ENCODE measurements around the gene IMMP1L. TPM values are rescaled to one million over a fixed set of nuclear protein-coding genes. Genes with fewer than 3 reads are reported as not detected.

Gene IMMP1L
- polyA plus RNA-seq, 1 donor (not counting 4 experiments of a cell fraction or from before 2014, with no cell fraction given), result 39.8 TPM

- dilution Hi-C loops (cut with MboI; ENCODE audit: extremely low pct_ligation_motif_present, low sequenced_read_pairs), result no loop called here
- H3K36me3 ChIP-seq (ENCODE audit: control insufficient read depth in 2 of 2, extremely low read depth in 1 of 2, insufficient read depth in 2 of 2, low read length in 2 of 2), result peaks cover 0 to 2% of the 10 kb centered on the region in 2 experiments
- FAIRE-seq, result no peak
Observed at GRCh38 chr11:31419669-31420068, 89.8 kb downstream of the IMMP1L start.

GRCh38 chr11:31419138-31419537 is 90.3 kb downstream of the IMMP1L start:
- H3K9ac ChIP-seq (ENCODE audit: control insufficient read depth, extremely low read depth, insufficient read depth, low read length), result no peak overlapping the region
- no peak overlapping the region for H3K4me2 ChIP-seq (ENCODE audit: control insufficient read depth, extremely low read depth, insufficient read depth, low read depth, low read length)
- dilution Hi-C loops (cut with MboI; ENCODE audit: extremely low pct_ligation_motif_present, low sequenced_read_pairs), result no loop called here
- H3K9me1 ChIP-seq (ENCODE audit: control insufficient read depth, extremely low read depth, insufficient read depth, low read length), result no peaks in the 10 kb centered on the region
- no peak overlapping the region for H2AFZ ChIP-seq (ENCODE audit: control insufficient read depth, low read length)
- peaks cover 0 to 2% of the 10 kb centered on the region in 2 experiments for H3K36me3 ChIP-seq (ENCODE audit: control insufficient read depth in 2 of 2, extremely low read depth in 1 of 2, insufficient read depth in 2 of 2, low read length in 2 of 2)
- no peaks in the 10 kb centered on the region for H3K9me3 ChIP-seq (ENCODE audit: control insufficient read depth, low read depth, low read length)
- H3K4me1 ChIP-seq (ENCODE audit: control insufficient read depth, extremely low read depth, insufficient read depth, low read length), result no peaks in the 10 kb centered on the region
- no peak overlapping the region for H3K27ac ChIP-seq (ENCODE audit: control insufficient read depth, insufficient read depth, low read length)
- FAIRE-seq (no peak), DNase-seq (ENCODE audit: low read depth, low spot score) (no peak)
- no peak for TF ChIP-seq EZH2 (IDR thresholded peaks at IDR 0.05; ENCODE audit: low read length)
- no peak for TF ChIP-seq CTCF (optimal IDR thresholded peaks at IDR 0.05 in 1 of 3, IDR thresholded peaks at IDR 0.05 in 1 of 3, conservative IDR thresholded peaks at IDR 0.05 in 1 of 3; ENCODE audit: extremely low read depth in 1 of 3, insufficient read depth in 2 of 3, low read length in 3 of 3)
- H4K20me1 ChIP-seq (ENCODE audit: control insufficient read depth, extremely low read depth, insufficient read depth, low read length), result no peaks in the 10 kb centered on the region
- H3K4me3 ChIP-seq (ENCODE audit: control insufficient read depth in 2 of 3, extremely low read depth in 1 of 3, insufficient read depth in 2 of 3, low read depth in 1 of 3, low read length in 3 of 3), result no peak overlapping the region
- no peaks in the 10 kb centered on the region for H3K79me2 ChIP-seq (ENCODE audit: control insufficient read depth, insufficient read depth, low read length)
- H3K27me3 ChIP-seq (ENCODE audit: control insufficient read depth, extremely low read depth, insufficient read depth, low read length), result no peaks in the 10 kb centered on the region

More at GRCh38 chr11:31419669-31420068, 89.8 kb downstream of the IMMP1L start:
- H3K4me3 ChIP-seq (ENCODE audit: control insufficient read depth in 2 of 3, extremely low read depth in 1 of 3, insufficient read depth in 2 of 3, low read depth in 1 of 3, low read length in 3 of 3), result no peak overlapping the region
- no peak overlapping the region for H3K27ac ChIP-seq (ENCODE audit: control insufficient read depth, insufficient read depth, low read length)
- DNase-seq (ENCODE audit: low read depth, low spot score), result no peak
- H4K20me1 ChIP-seq (ENCODE audit: control insufficient read depth, extremely low read depth, insufficient read depth, low read length), result no peaks in the 10 kb centered on the region
- H3K9me3 ChIP-seq (ENCODE audit: control insufficient read depth, low read depth, low read length), result no peaks in the 10 kb centered on the region
- no peak for TF ChIP-seq EZH2 (IDR thresholded peaks at IDR 0.05; ENCODE audit: low read length)
- TF ChIP-seq CTCF (optimal IDR thresholded peaks at IDR 0.05 in 1 of 3, IDR thresholded peaks at IDR 0.05 in 1 of 3, conservative IDR thresholded peaks at IDR 0.05 in 1 of 3; ENCODE audit: extremely low read depth in 1 of 3, insufficient read depth in 2 of 3, low read length in 3 of 3), result no peak
- H2AFZ ChIP-seq (ENCODE audit: control insufficient read depth, low read length), result no peak overlapping the region
- H3K79me2 ChIP-seq (ENCODE audit: control insufficient read depth, insufficient read depth, low read length), result no peaks in the 10 kb centered on the region
- H3K9ac ChIP-seq (ENCODE audit: control insufficient read depth, extremely low read depth, insufficient read depth, low read length), result no peak overlapping the region
- no peaks in the 10 kb centered on the region for H3K9me1 ChIP-seq (ENCODE audit: control insufficient read depth, extremely low read depth, insufficient read depth, low read length)
- no peak overlapping the region for H3K4me2 ChIP-seq (ENCODE audit: control insufficient read depth, extremely low read depth, insufficient read depth, low read depth, low read length)
- no peaks in the 10 kb centered on the region for H3K27me3 ChIP-seq (ENCODE audit: control insufficient read depth, extremely low read depth, insufficient read depth, low read length)
- H3K4me1 ChIP-seq (ENCODE audit: control insufficient read depth, extremely low read depth, insufficient read depth, low read length), result no peaks in the 10 kb centered on the region
